ENCODE measurements around the gene NEXN.

- peak; percentile 61 to 81 (median 71) for TF ChIP-seq CTCF (IDR thresholded peaks at IDR 0.05)
- TF ChIP-seq POLR2A (IDR thresholded peaks at IDR 0.05): peak in 2 of 4 donors; percentile 19 to 69
These were observed 90.8 kb downstream of the NEXN start, which contains the start of gene FUBP1 for GRCh38 chr1:77978969-77979876.
